ENCODE results near the gene MTUS2. TPM values are rescaled to one million over a fixed set of nuclear protein-coding genes. Genes with fewer than 3 reads are reported as not detected.

The MTUS2 gene
- total RNA-seq, 1 donor from 2014 or later = not detected

- Histone ChIP-seq H3K36me3 (ENCODE audit: control insufficient read depth, insufficient read depth, low read length) (no peaks in the 10 kb centered on the region), H3K27me3 (ENCODE audit: control insufficient read depth, insufficient read depth, low read length) (no peaks in the 10 kb centered on the region), H3K4me3 (ENCODE audit: low read depth, low read length) (no peak overlapping the region)
- no peak for TF ChIP-seq CTCF (IDR thresholded peaks at IDR 0.05; ENCODE audit: insufficient read depth, low read length, severe bottlenecking)
- DNase-seq (ENCODE audit: low read depth) = no peak
- no peak for FAIRE-seq
Measured at GRCh38 chr13:29292045-29292444, 471.9 kb downstream of the MTUS2 start.

GRCh38 chr13:29294821-29295220 is 474.7 kb downstream of the MTUS2 start:
- FAIRE-seq (no peak), DNase-seq (ENCODE audit: low read depth) (no peak)
- H3K27me3 ChIP-seq (ENCODE audit: control insufficient read depth, insufficient read depth, low read length) = no peaks in the 10 kb centered on the region
- TF ChIP-seq CTCF (IDR thresholded peaks at IDR 0.05; ENCODE audit: insufficient read depth, low read length, severe bottlenecking) = no peak
- no peaks in the 10 kb centered on the region for H3K36me3 ChIP-seq (ENCODE audit: control insufficient read depth, insufficient read depth, low read length)
- no peak overlapping the region for H3K4me3 ChIP-seq (ENCODE audit: low read depth, low read length)

GRCh38 chr13:29301027-29301426 is 480.9 kb downstream of the MTUS2 start:
- DNase-seq (ENCODE audit: low read depth) (no peak), FAIRE-seq (no peak)
- H3K27me3 ChIP-seq (ENCODE audit: control insufficient read depth, insufficient read depth, low read length) = no peaks in the 10 kb centered on the region
- no peaks in the 10 kb centered on the region for H3K36me3 ChIP-seq (ENCODE audit: control insufficient read depth, insufficient read depth, low read length)
- H3K4me3 ChIP-seq (ENCODE audit: low read depth, low read length) = no peak overlapping the region
- TF ChIP-seq CTCF (IDR thresholded peaks at IDR 0.05; ENCODE audit: insufficient read depth, low read length, severe bottlenecking) = no peak

- Histone ChIP-seq H3K4me3 (ENCODE audit: low read depth, low read length) (no peak overlapping the region), H3K36me3 (ENCODE audit: control insufficient read depth, insufficient read depth, low read length) (no peaks in the 10 kb centered on the region), H3K27me3 (ENCODE audit: control insufficient read depth, insufficient read depth, low read length) (no peaks in the 10 kb centered on the region)
- no peak for TF ChIP-seq CTCF (IDR thresholded peaks at IDR 0.05; ENCODE audit: insufficient read depth, low read length, severe bottlenecking)
- DNase-seq (ENCODE audit: low read depth) = no peak
- no peak for FAIRE-seq
Measured at GRCh38 chr13:29304148-29304547, 484.0 kb downstream of the MTUS2 start.

GRCh38 chr13:29310806-29311205 is 490.7 kb downstream of the MTUS2 start:
- DNase-seq (ENCODE audit: low read depth) (no peak), FAIRE-seq (no peak)
- Histone ChIP-seq H3K27me3 (ENCODE audit: control insufficient read depth, insufficient read depth, low read length) (no peaks in the 10 kb centered on the region), H3K4me3 (ENCODE audit: low read depth, low read length) (no peak overlapping the region), H3K36me3 (ENCODE audit: control insufficient read depth, insufficient read depth, low read length) (no peaks in the 10 kb centered on the region)
- TF ChIP-seq CTCF (IDR thresholded peaks at IDR 0.05; ENCODE audit: insufficient read depth, low read length, severe bottlenecking) = no peak

GRCh38 chr13:29315847-29316246 is 495.7 kb downstream of the MTUS2 start:
- Histone ChIP-seq H3K27me3 (ENCODE audit: control insufficient read depth, insufficient read depth, low read length) (no peaks in the 10 kb centered on the region), H3K4me3 (ENCODE audit: low read depth, low read length) (no peak overlapping the region), H3K36me3 (ENCODE audit: control insufficient read depth, insufficient read depth, low read length) (no peaks in the 10 kb centered on the region)
- DNase-seq (ENCODE audit: low read depth) = no peak
- no peak for TF ChIP-seq CTCF (IDR thresholded peaks at IDR 0.05; ENCODE audit: insufficient read depth, low read length, severe bottlenecking)
- FAIRE-seq = no peak

All from bronchial epithelial cell (primary cell).